Measurements from ENCODE around the gene DNAH1. TPM values are rescaled to one million over a fixed set of nuclear protein-coding genes. Genes with fewer than 3 reads are reported as not detected.

The DNAH1 gene
- total and polyA plus RNA-seq, 2 of the 13 experiments (the other 11 are each of a cell fraction or from before 2014, with no cell fraction given), result 0.64 to 3.5 TPM

- Histone ChIP-seq H3K79me2 (ENCODE audit: insufficient read depth, low read length) (no peaks in the 10 kb centered on the region), H3K36me3 (replicated peaks in 1 of 2; ENCODE audit: control insufficient read depth in 1 of 2, insufficient read depth in 2 of 2, low read length in 2 of 2) (no peaks in the 10 kb centered on the region), H3K9me3 (ENCODE audit: low read length) (no peaks in the 10 kb centered on the region), H3K4me3 (replicated peaks in 1 of 3; ENCODE audit: insufficient read depth in 1 of 3, low read depth in 2 of 3, low read length in 3 of 3) (no peak overlapping the region), H3K4me1 (ENCODE audit: insufficient read depth, low read length) (peaks cover 12% of the 10 kb centered on the region), H3K27me3 (ENCODE audit: control insufficient read depth in 1 of 2, insufficient read depth in 2 of 2, low read length in 2 of 2) (no peaks in the 10 kb centered on the region), H4K20me1 (ENCODE audit: insufficient read depth, low read length) (no peaks in the 10 kb centered on the region), H3K4me2 (ENCODE audit: low read depth, low read length) (no peak overlapping the region), H3K9ac (ENCODE audit: insufficient read depth, low read depth, low read length) (no peak overlapping the region), H2AFZ (ENCODE audit: low read length) (no peak overlapping the region), H3K27ac (ENCODE audit: extremely low read length, insufficient read depth, low read length) (no peak overlapping the region)
- intact Hi-C loops (cut with micrococcal nuclease; ENCODE audit: unreplicated experiment), result no loop called here
- no peak for DNase-seq (ENCODE audit: low spot score)
- BruUV-seq (replicated peaks), result no TSS peak
- ChIA-PET CTCF (ENCODE audit: low intra/inter-chr PET ratio, low total read pairs) (no interaction called here), POLR2A (interaction anchor here (1.0 kb wide), 1 partner anchor 11 kb away, joined by 3 read pairs; no protein-coding TSS in a partner anchor)
- in situ Hi-C loops (cut with HindIII; ENCODE audit: extremely low pct_ligation_motif_present, low pct_unique_long_range_greater_than_20kb), result no loop called here
- TF ChIP-seq ZNF234 (CRISPR knock-in tag; conservative IDR thresholded peaks at IDR 0.05), result no peak
- TF ChIP-seq HDAC2 (CRISPR knock-in tag; IDR thresholded peaks at IDR 0.05), result no peak
- no peak for TF ChIP-seq ARNT (IDR thresholded peaks at IDR 0.05)
- no peak for TF ChIP-seq FOXK2 (IDR thresholded peaks at IDR 0.05)
- no peak for TF ChIP-seq CENPBD1 (CRISPR knock-in tag; IDR thresholded peaks at IDR 0.05; ENCODE audit: borderline replicate concordance, low read depth)
- TF ChIP-seq ZNF670 (CRISPR knock-in tag; IDR thresholded peaks at IDR 0.05; ENCODE audit: borderline replicate concordance), result no peak
- TF ChIP-seq YEATS4 (CRISPR knock-in tag; IDR thresholded peaks at IDR 0.05; ENCODE audit: borderline replicate concordance), result no peak
- TF ChIP-seq ZNF605 (CRISPR knock-in tag; IDR thresholded peaks at IDR 0.05), result no peak
- no peak for TF ChIP-seq ATF7 (IDR thresholded peaks at IDR 0.05)
- TF ChIP-seq ATF7 (CRISPR knock-in tag; IDR thresholded peaks at IDR 0.05), result no peak
- TF ChIP-seq SETDB1 (CRISPR knock-in tag; IDR thresholded peaks at IDR 0.05; ENCODE audit: borderline replicate concordance), result no peak
- no peak for TF ChIP-seq ZNF225 (CRISPR knock-in tag; IDR thresholded peaks at IDR 0.05)
- no peak for TF ChIP-seq PCBP1 (IDR thresholded peaks at IDR 0.05; ENCODE audit: borderline replicate concordance, low read depth, low read length)
- WGBS (ENCODE audit: low lambda C conversion rate), result 89% methylated on average over 3 of the region's 3 CpGs
- ATAC-seq, result no peak
- FAIRE-seq, result no peak
Measured at GRCh38 chr3:52422669-52423068, 106.5 kb downstream of the DNAH1 start.
